Lower lobe of right lung (tissue), 2 donors: ENCODE data around the gene TOX3. TPM values are rescaled to one million over a fixed set of nuclear protein-coding genes. Genes with fewer than 3 reads are reported as not detected.
A peak's percentile ranks its signal among the peaks of the same experiment; 100 is the strongest.

Experiments used
- ATAC-seq, 2 donors: fragments of 200-7000 bp; cut with Tn5 transposase; one replicate each; pipeline ENCODE4 v1.9.1; 2020 to 2022; ENCODE audit warnings: mild to moderate bottlenecking in 2 of 2, moderate library complexity in 2 of 2
- DNase-seq: peaks from one replicate; pipeline ENCODE4 v3.0.0-alpha.2; 2020
- H3K27ac ChIP-seq: fragments of 200-600 bp; one replicate; pipeline ENCODE4 v1.8.0; 2022
- H3K27me3 ChIP-seq: fragments of 200-600 bp; one replicate; pipeline ENCODE4 v1.8.0; 2022; ENCODE audit warnings: low read depth
- H3K36me3 ChIP-seq: fragments of 200-600 bp; one replicate; pipeline ENCODE4 v1.8.0; 2022; ENCODE audit warnings: mild to moderate bottlenecking
- H3K4me1 ChIP-seq: fragments of 200-600 bp; one replicate; pipeline ENCODE4 v1.8.0; 2022
- H3K4me3 ChIP-seq: fragments of 200-600 bp; one replicate; pipeline ENCODE4 v1.8.0; 2022; ENCODE audit warnings: mild to moderate bottlenecking
- H3K9me3 ChIP-seq: fragments of 200-600 bp; one replicate; pipeline ENCODE4 v1.8.0; 2022
- CTCF ChIP-seq: fragments of 200-600 bp; IDR thresholded peaks from one replicate; pipeline ENCODE4 v1.8.0; 2022; ENCODE audit warnings: antibody characterized with exemption, mild to moderate bottlenecking
- intact Hi-C: fragments of 100-400 bp; cut with DNase I; formaldehyde crosslinking; loops from one replicate; pipeline ENCODE4 v1.11.0; 2022
- total RNA-seq: library from RNA; stranded (reverse); fragmentation: NEBNext Ultra II Directional; extraction: Animal tissue kit (Norgen Biotek cat#: 25700); gene quantifications from one replicate; pipeline ENCODE4 v1.2.1, GENCODE V29; 2021
- donor health status: DM: no; HTN: yes; CAD: no; lungs with severe emphysema.

The TOX3 gene
- total RNA-seq, 1 donor from 2014 or later, result 4.1 TPM

- no peaks in the 10 kb centered on the region for H3K36me3 ChIP-seq
- ATAC-seq (no peak), DNase-seq (no peak)
- no peaks in the 10 kb centered on the region for H3K4me1 ChIP-seq
- H3K27me3 ChIP-seq, result no peaks in the 10 kb centered on the region
- TF ChIP-seq CTCF, result no peak
- intact Hi-C loops, result no loop called here
- no peak overlapping the region for H3K4me3 ChIP-seq
- H3K27ac ChIP-seq, result no peak overlapping the region
- H3K9me3 ChIP-seq, result no peaks in the 10 kb centered on the region
These were observed 37.7 kb upstream of the TOX3 start for GRCh38 chr16:52584354-52585320.

GRCh38 chr16:52581530-52581929, 34.6 kb upstream of the TOX3 start:
- H3K4me3 ChIP-seq, result no peak overlapping the region
- ATAC-seq (no peak), DNase-seq (no peak)
- no peak for TF ChIP-seq CTCF
- intact Hi-C loops, result no loop called here
- H3K36me3 ChIP-seq, result no peaks in the 10 kb centered on the region
- H3K27me3 ChIP-seq, result no peaks in the 10 kb centered on the region
- H3K27ac ChIP-seq, result no peak overlapping the region
- H3K4me1 ChIP-seq, result no peaks in the 10 kb centered on the region
- no peaks in the 10 kb centered on the region for H3K9me3 ChIP-seq

GRCh38 chr16:52580488-52580887, 33.5 kb upstream of the TOX3 start:
- ATAC-seq (no peak), DNase-seq (no peak)
- H3K27ac ChIP-seq, result no peak overlapping the region

GRCh38 chr16:52578829-52579498, 32.0 kb upstream of the TOX3 start:
- intact Hi-C loops, result no loop called here
- no peak for ATAC-seq
- Histone ChIP-seq H3K9me3 (no peaks in the 10 kb centered on the region), H3K4me1 (no peaks in the 10 kb centered on the region), H3K4me3 (no peak overlapping the region), H3K27ac (no peak overlapping the region), H3K27me3 (no peaks in the 10 kb centered on the region), H3K36me3 (no peaks in the 10 kb centered on the region)
- TF ChIP-seq CTCF, result no peak
- no peak for DNase-seq

More at GRCh38 chr16:52580488-52580887, 33.5 kb upstream of the TOX3 start:
- Histone ChIP-seq H3K4me1 (no peaks in the 10 kb centered on the region), H3K9me3 (no peaks in the 10 kb centered on the region), H3K27me3 (no peaks in the 10 kb centered on the region), H3K36me3 (no peaks in the 10 kb centered on the region), H3K4me3 (no peak overlapping the region)
- intact Hi-C loops, result no loop called here
- TF ChIP-seq CTCF, result no peak

GRCh38 chr16:52578007-52578828, 31.3 kb upstream of the TOX3 start:
- DNase-seq, result no peak

More at GRCh38 chr16:52578007-52578828, 31.3 kb upstream of the TOX3 start:
- Histone ChIP-seq H3K4me1 (no peaks in the 10 kb centered on the region), H3K9me3 (no peaks in the 10 kb centered on the region), H3K27me3 (no peaks in the 10 kb centered on the region), H3K36me3 (no peaks in the 10 kb centered on the region), H3K27ac (no peak overlapping the region), H3K4me3 (no peak overlapping the region)
- intact Hi-C loops, result no loop called here
- no peak for TF ChIP-seq CTCF
- ATAC-seq, result peak in 1 of 2 donors; percentile 28
